ENCODE measurements around the gene DIS3L2. TPM values are rescaled to one million over a fixed set of nuclear protein-coding genes. Genes with fewer than 3 reads are reported as not detected.

Gene DIS3L2
- total and polyA plus RNA-seq, 2 of the 8 experiments (the other 6 are each of a cell fraction or from before 2014, with no cell fraction given) = 11.5 to 21.6 TPM

- peaks cover 0 to 5% (median 0%) of the 10 kb centered on the region in 4 experiments; a peak in 1 of 8 replicates for H3K36me3 ChIP-seq (ENCODE audit: control insufficient read depth in 2 of 4, insufficient read depth in 4 of 4, low read length in 3 of 4)
- H3K4ac ChIP-seq (replicated peaks; ENCODE audit: insufficient read length, low read depth, low read length) = no peak overlapping the region
- no peak overlapping the region for H3K4me2 ChIP-seq (ENCODE audit: insufficient read depth in 1 of 2, low read depth in 2 of 2, low read length in 2 of 2)
- peaks cover 0 to 4% (median 2%) of the 10 kb centered on the region in 4 experiments; a peak in 3 of 7 replicates for H3K4me1 ChIP-seq (replicated peaks in 1 of 4; ENCODE audit: control insufficient read depth in 3 of 4, insufficient read depth in 4 of 4, low read length in 3 of 4)
- CTCF ChIA-PET (ENCODE audit: partially characterized antibody) = interaction anchor here (1.1 to 8.8 kb wide), 11 partner anchors 10 to 448 kb away, joined by 3 to 100 read pairs (median 7); no protein-coding TSS in a partner anchor
- H2BK20ac ChIP-seq (ENCODE audit: low read length) = no peak overlapping the region
- no peak overlapping the region for H2BK12ac ChIP-seq (ENCODE audit: low read depth, low read length)
- FAIRE-seq = no peak
- H2AK5ac ChIP-seq (ENCODE audit: low read depth, low read length) = no peak overlapping the region
- peaks cover 25 to 47% (median 33%) of the 10 kb centered on the region in 4 experiments; a peak in 6 of 7 replicates for H3K27me3 ChIP-seq (replicated peaks in 1 of 4; ENCODE audit: control insufficient read depth in 3 of 4, extremely low read depth in 1 of 4, insufficient read depth in 3 of 4, low read length in 3 of 4)
- H3K18ac ChIP-seq (ENCODE audit: extremely low read depth, low read length) = no peak overlapping the region
- H3K4me3 ChIP-seq (ENCODE audit: extremely low read depth in 1 of 4, insufficient read depth in 2 of 4, low read depth in 3 of 4, low read length in 4 of 4) = no peak overlapping the region
- H3K23me2 ChIP-seq (ENCODE audit: low read depth, low read length) = peaks cover 2% of the 10 kb centered on the region
- H3K79me1 ChIP-seq (ENCODE audit: low read depth, low read length) = no peaks in the 10 kb centered on the region
- 85% methylated on average over 7 of the region's 7 CpGs; no CpG with 5 or more reads in 1 of the 2 experiments for WGBS, 2 experiments (ENCODE audit: extremely low coverage in 1 of 2, insufficient coverage in 1 of 2, insufficient read length in 1 of 2, insufficient replicate concordance in 2 of 2, low coverage in 1 of 2, low lambda C conversion rate in 2 of 2, missing lambda C conversion rate in 1 of 2)
- no peak overlapping the region; the same call in 1 of the 2 replicates for H4K8ac ChIP-seq (ENCODE audit: extremely low read depth, insufficient read depth, low read length)
- no peak overlapping the region for H2AFZ ChIP-seq (ENCODE audit: low read length)
- no peak overlapping the region for H3K9ac ChIP-seq (replicated peaks in 1 of 4; ENCODE audit: extremely low read depth in 1 of 4, low read depth in 3 of 4, low read length in 3 of 4)
- no peak overlapping the region for H2BK120ac ChIP-seq (replicated peaks; ENCODE audit: low read depth, low read length)
- DNase-seq (ENCODE audit: low read depth in 1 of 2, low spot score in 2 of 2) = peak in 1 of 2 experiments; percentile 41
- H3K27ac ChIP-seq (ENCODE audit: low read depth, low read length) = no peak overlapping the region
- H4K5ac ChIP-seq (ENCODE audit: insufficient read length, low read depth, low read length) = no peak overlapping the region
- no peak overlapping the region for H3K56ac ChIP-seq (replicated peaks; ENCODE audit: insufficient read length, low read depth, low read length)
- H3K79me2 ChIP-seq (ENCODE audit: control insufficient read depth in 1 of 2, insufficient read depth in 2 of 2, low read length in 2 of 2) = no peaks in the 10 kb centered on the region
- H2BK15ac ChIP-seq (ENCODE audit: low read length) = no peak overlapping the region
- POLR2A ChIA-PET (ENCODE audit: partially characterized antibody) = interaction anchor here (1.2 kb wide), 1 partner anchor 39 kb away, joined by 3 read pairs; no protein-coding TSS in a partner anchor
- no peak overlapping the region for H3K14ac ChIP-seq (ENCODE audit: insufficient read length)
- H4K91ac ChIP-seq (replicated peaks; ENCODE audit: insufficient read length, low read length) = no peak overlapping the region
- no peak overlapping the region for H3K23ac ChIP-seq (ENCODE audit: insufficient read length)
- no peak overlapping the region for H2BK5ac ChIP-seq (ENCODE audit: low read depth, low read length)
- peaks cover 0 to under 1% of the 10 kb centered on the region in 2 experiments; a peak in 1 of 4 replicates for H3K9me3 ChIP-seq (ENCODE audit: insufficient read depth in 2 of 2, low read depth in 1 of 2, low read length in 1 of 2)
- no peaks in the 10 kb centered on the region for H4K20me1 ChIP-seq (replicated peaks in 1 of 2; ENCODE audit: control insufficient read depth in 1 of 2, insufficient read depth in 2 of 2, low read length in 2 of 2)
- TF ChIP-seq SIN3A (conservative IDR thresholded peaks at IDR 0.05 in 1 of 2, IDR thresholded peaks at IDR 0.05 in 1 of 2; ENCODE audit: low read depth in 1 of 2, low read length in 2 of 2) (no peak), CHD1 (IDR thresholded peaks at IDR 0.05; ENCODE audit: low read depth, low read length) (no peak), MAFK (IDR thresholded peaks at IDR 0.05; ENCODE audit: low read depth, low read length) (no peak), HDAC6 (IDR thresholded peaks at IDR 0.05; ENCODE audit: low read depth, low read length) (no peak), SP2 (IDR thresholded peaks at IDR 0.05; ENCODE audit: low read length) (no peak), TCF12 (IDR thresholded peaks at IDR 0.05; ENCODE audit: low read depth, low read length) (no peak), SP1 (IDR thresholded peaks at IDR 0.05; ENCODE audit: low read depth, low read length) (no peak), TEAD4 (IDR thresholded peaks at IDR 0.05; ENCODE audit: low read depth, low read length) (no peak), JUN (IDR thresholded peaks at IDR 0.05; ENCODE audit: low read depth, low read length) (no peak), POLR2A (IDR thresholded peaks at IDR 0.05; ENCODE audit: control extremely low read depth in 1 of 2, low read depth in 2 of 2, low read length in 2 of 2) (no peak), RFX5 (IDR thresholded peaks at IDR 0.05; ENCODE audit: borderline replicate concordance, low read depth, low read length) (no peak), GTF2F1 (IDR thresholded peaks at IDR 0.05; ENCODE audit: borderline replicate concordance, low read depth, low read length) (no peak), TAF1 (IDR thresholded peaks at IDR 0.05; ENCODE audit: low read depth, low read length) (no peak), PHF8 (conservative IDR thresholded peaks at IDR 0.05; ENCODE audit: low read depth, low read length) (no peak), KDM5A (IDR thresholded peaks at IDR 0.05; ENCODE audit: low read length) (no peak), RBBP5 (IDR thresholded peaks at IDR 0.05; ENCODE audit: borderline replicate concordance, low read depth, low read length) (no peak)
Measured at GRCh38 chr2:232349546-232349945, 388.0 kb downstream of the DIS3L2 start.

All from H1 (cell line).